Astrocyte of the spinal cord (primary cell): ENCODE data around the gene FCHO2.

Experiments used
- DNase-seq: peaks from one replicate; pipeline ENCODE4 v3.0.0; 2011; ENCODE audit warnings: low read depth, low spot score
- H3K4me3 ChIP-seq: 2 replicates; pipeline ENCODE4 v1.5.1; 2011; ENCODE audit warnings: low read depth, mild to moderate bottlenecking, low read length, moderate library complexity
- CTCF ChIP-seq: IDR thresholded peaks from 2 replicates; pipeline ENCODE4 v1.5.1; 2012; ENCODE audit warnings: low read depth, mild to moderate bottlenecking, low read length, inconsistent platforms
- in situ Hi-C: cut with HindIII; loops from 2 replicates; pipeline ENCODE4 v1.10.0; 2017; ENCODE audit warnings: low sequenced_read_pairs

FCHO2 gene

GRCh38 chr5:73112359-73112758, 156.5 kb downstream of the FCHO2 start:
- no peak for TF ChIP-seq CTCF
- DNase-seq: no peak
- in situ Hi-C loops: no loop called here
- no peak overlapping the region for H3K4me3 ChIP-seq

GRCh38 chr5:73114044-73114688, 158.3 kb downstream of the FCHO2 start:
- DNase-seq: no peak
- TF ChIP-seq CTCF: no peak
- in situ Hi-C loops: no loop called here

GRCh38 chr5:73115399-73116051, 159.7 kb downstream of the FCHO2 start:
- DNase-seq: peak; percentile 98
- H3K4me3 ChIP-seq: no peak overlapping the region
- TF ChIP-seq CTCF: no peak
- in situ Hi-C loops: no loop called here

More at GRCh38 chr5:73114044-73114688, 158.3 kb downstream of the FCHO2 start:
- no peak overlapping the region for H3K4me3 ChIP-seq

- H3K4me3 ChIP-seq: no peak overlapping the region
- no peak for DNase-seq
- in situ Hi-C loops: no loop called here
- no peak for TF ChIP-seq CTCF
These were observed 160.7 kb downstream of the FCHO2 start for GRCh38 chr5:73116506-73116905.

- H3K4me3 ChIP-seq: no peak overlapping the region
- TF ChIP-seq CTCF: no peak
- no peak for DNase-seq
- in situ Hi-C loops: no loop called here
These were observed 161.4 kb downstream of the FCHO2 start for GRCh38 chr5:73117088-73117740.

- in situ Hi-C loops: no loop called here
- no peak for DNase-seq
- no peak overlapping the region for H3K4me3 ChIP-seq
- no peak for TF ChIP-seq CTCF
These were observed 162.6 kb downstream of the FCHO2 start for GRCh38 chr5:73118391-73118973.
